HG03108 (cell line): ENCODE measurements around the gene TAGLN2.

Experiments used
- ATAC-seq: cut with Tn5 transposase; IDR thresholded peaks from one replicate; pipeline ENCODE4 v1.9.1; 2021; ENCODE audit warnings: moderate library complexity; ENCODE audit not compliant: unreplicated experiment

TAGLN2 gene

GRCh38 chr1:159949981-159950381 lies 24.7 kb upstream of the TAGLN2 start:
- no peak for ATAC-seq

- no peak for ATAC-seq
Measured at GRCh38 chr1:159949123-159949522, 23.8 kb upstream of the TAGLN2 start.

GRCh38 chr1:159947942-159948341 lies 22.6 kb upstream of the TAGLN2 start:
- no peak for ATAC-seq

- ATAC-seq, result no peak
Measured at GRCh38 chr1:159946242-159947187, 21.2 kb upstream of the TAGLN2 start.

GRCh38 chr1:159945483-159946241 lies 20.4 kb upstream of the TAGLN2 start, which contains the start of gene IGSF9:
Gene IGSF9, minus strand, starts transcription at chr1:159945613. Its CDS starts 2,159 bp downstream, at chr1:159943454.
- ATAC-seq, result no peak

GRCh38 chr1:159944623-159945455 lies 19.5 kb upstream of the TAGLN2 start:
- ATAC-seq, result no peak

- no peak for ATAC-seq
Measured at GRCh38 chr1:159943908-159944622, 18.8 kb upstream of the TAGLN2 start.

- ATAC-seq, result no peak
Measured at GRCh38 chr1:159943278-159943640, 18.0 kb upstream of the TAGLN2 start.

- no peak for ATAC-seq
Measured at GRCh38 chr1:159942632-159943277, 17.4 kb upstream of the TAGLN2 start.

- no peak for ATAC-seq
Measured at GRCh38 chr1:159941591-159942560, 16.6 kb upstream of the TAGLN2 start.

GRCh38 chr1:159941141-159941540 lies 15.8 kb upstream of the TAGLN2 start:
- no peak for ATAC-seq

- no peak for ATAC-seq
Measured at GRCh38 chr1:159940006-159940620, 14.8 kb upstream of the TAGLN2 start.

GRCh38 chr1:159939678-159940002 lies 14.3 kb upstream of the TAGLN2 start:
- no peak for ATAC-seq

GRCh38 chr1:159938905-159939677 lies 13.8 kb upstream of the TAGLN2 start:
- ATAC-seq, result no peak

GRCh38 chr1:159938211-159938852 lies 13.0 kb upstream of the TAGLN2 start:
- ATAC-seq, result no peak

- ATAC-seq, result no peak
Measured at GRCh38 chr1:159937054-159937750, 11.9 kb upstream of the TAGLN2 start.
